GM10248 (cell line): Measurements from ENCODE around the gene ELAPOR2.
"Not testable (repeated sequence)": the region's sequence is repeated elsewhere in the genome, so short reads cannot be mapped to it uniquely, and the experiment has no call there.

Source experiments
- CTCF ChIA-PET: fragments of 300-600 bp; sonication (Branson Sonifier 250); formaldehyde crosslinking; extraction: SDS; loops from one replicate; lab custom pipeline; 2021; ENCODE audit warnings: antibody characterized with exemption; lab: Yijun Ruan, JAX
- POLR2A ChIA-PET: fragments of 350-650 bp; sonication (Branson Sonifier 250); formaldehyde crosslinking; extraction: SDS; loops from one replicate; lab custom pipeline; 2020; ENCODE audit warnings: antibody characterized with exemption; lab: Yijun Ruan, JAX
- DNase-seq: peaks from one replicate; pipeline ENCODE4 v3.0.0; 2012; ENCODE audit errors: extremely low spot score
- TF ChIP-seq, protein P1 (sequence below): IDR thresholded peaks from 2 replicates; pipeline ENCODE4 v1.5.1; 2012; ENCODE audit warnings: mild to moderate bottlenecking, low read depth; ENCODE audit errors: extremely low read depth, missing control alignments, control extremely low read depth

ELAPOR2 gene, protein sequence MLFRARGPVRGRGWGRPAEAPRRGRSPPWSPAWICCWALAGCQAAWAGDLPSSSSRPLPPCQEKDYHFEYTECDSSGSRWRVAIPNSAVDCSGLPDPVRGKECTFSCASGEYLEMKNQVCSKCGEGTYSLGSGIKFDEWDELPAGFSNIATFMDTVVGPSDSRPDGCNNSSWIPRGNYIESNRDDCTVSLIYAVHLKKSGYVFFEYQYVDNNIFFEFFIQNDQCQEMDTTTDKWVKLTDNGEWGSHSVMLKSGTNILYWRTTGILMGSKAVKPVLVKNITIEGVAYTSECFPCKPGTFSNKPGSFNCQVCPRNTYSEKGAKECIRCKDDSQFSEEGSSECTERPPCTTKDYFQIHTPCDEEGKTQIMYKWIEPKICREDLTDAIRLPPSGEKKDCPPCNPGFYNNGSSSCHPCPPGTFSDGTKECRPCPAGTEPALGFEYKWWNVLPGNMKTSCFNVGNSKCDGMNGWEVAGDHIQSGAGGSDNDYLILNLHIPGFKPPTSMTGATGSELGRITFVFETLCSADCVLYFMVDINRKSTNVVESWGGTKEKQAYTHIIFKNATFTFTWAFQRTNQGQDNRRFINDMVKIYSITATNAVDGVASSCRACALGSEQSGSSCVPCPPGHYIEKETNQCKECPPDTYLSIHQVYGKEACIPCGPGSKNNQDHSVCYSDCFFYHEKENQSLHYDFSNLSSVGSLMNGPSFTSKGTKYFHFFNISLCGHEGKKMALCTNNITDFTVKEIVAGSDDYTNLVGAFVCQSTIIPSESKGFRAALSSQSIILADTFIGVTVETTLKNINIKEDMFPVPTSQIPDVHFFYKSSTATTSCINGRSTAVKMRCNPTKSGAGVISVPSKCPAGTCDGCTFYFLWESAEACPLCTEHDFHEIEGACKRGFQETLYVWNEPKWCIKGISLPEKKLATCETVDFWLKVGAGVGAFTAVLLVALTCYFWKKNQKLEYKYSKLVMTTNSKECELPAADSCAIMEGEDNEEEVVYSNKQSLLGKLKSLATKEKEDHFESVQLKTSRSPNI

DNA sequence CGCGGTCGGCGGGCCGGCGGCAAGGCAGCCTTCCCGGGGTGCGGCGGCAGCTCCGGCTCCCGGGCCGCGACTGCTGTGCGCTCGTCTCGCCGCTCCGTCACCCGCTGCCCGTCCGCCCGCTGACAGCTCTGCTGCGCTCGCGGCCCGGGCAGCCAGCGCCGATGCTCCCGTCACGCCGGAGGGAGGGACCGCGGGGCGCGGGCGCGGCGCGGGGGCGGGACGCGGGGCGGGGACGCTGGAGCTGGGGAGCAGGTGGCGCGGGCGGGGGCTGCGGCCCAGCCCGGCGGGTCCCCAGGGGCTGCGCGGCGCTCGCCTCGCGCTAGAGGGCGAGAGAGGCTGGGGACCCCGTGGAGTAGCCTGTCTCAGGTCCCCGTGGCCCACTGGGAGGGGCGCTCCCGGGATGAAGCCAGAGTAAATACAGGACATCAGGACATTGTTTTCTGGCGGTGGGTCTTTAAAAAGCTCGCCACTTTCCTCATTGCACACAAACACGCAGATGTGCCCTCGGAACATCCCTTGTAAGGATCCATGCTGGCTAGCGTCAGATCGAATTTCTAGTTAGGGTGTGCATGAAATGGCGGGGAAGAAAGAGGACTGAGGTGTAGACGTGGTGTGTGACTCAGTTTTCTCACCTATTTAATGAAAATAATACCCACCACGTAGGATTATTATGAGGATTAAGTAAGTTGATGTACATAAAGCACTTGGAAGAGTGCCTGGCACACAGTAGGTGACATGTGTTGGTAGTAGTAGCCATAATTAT is at the start of gene ELAPOR2:
Gene ELAPOR2, minus strand, starts transcription at position 130 of the 763 bp plus-strand sequence. CDS start 141 bp downstream, outside the sequence.
- ChIA-PET POLR2A (no interaction called here), CTCF (interaction anchor here (0.6 to 7.5 kb wide), 26 partner anchors 11 to 177 kb away, joined by 3 to 52 read pairs (median 3); partner anchors contain the start of gene DMTF1)
- peak; percentile 91 for DNase-seq
- TF ChIP-seq, protein P1, sequence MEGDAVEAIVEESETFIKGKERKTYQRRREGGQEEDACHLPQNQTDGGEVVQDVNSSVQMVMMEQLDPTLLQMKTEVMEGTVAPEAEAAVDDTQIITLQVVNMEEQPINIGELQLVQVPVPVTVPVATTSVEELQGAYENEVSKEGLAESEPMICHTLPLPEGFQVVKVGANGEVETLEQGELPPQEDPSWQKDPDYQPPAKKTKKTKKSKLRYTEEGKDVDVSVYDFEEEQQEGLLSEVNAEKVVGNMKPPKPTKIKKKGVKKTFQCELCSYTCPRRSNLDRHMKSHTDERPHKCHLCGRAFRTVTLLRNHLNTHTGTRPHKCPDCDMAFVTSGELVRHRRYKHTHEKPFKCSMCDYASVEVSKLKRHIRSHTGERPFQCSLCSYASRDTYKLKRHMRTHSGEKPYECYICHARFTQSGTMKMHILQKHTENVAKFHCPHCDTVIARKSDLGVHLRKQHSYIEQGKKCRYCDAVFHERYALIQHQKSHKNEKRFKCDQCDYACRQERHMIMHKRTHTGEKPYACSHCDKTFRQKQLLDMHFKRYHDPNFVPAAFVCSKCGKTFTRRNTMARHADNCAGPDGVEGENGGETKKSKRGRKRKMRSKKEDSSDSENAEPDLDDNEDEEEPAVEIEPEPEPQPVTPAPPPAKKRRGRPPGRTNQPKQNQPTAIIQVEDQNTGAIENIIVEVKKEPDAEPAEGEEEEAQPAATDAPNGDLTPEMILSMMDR = peak; percentile 72

DNA sequence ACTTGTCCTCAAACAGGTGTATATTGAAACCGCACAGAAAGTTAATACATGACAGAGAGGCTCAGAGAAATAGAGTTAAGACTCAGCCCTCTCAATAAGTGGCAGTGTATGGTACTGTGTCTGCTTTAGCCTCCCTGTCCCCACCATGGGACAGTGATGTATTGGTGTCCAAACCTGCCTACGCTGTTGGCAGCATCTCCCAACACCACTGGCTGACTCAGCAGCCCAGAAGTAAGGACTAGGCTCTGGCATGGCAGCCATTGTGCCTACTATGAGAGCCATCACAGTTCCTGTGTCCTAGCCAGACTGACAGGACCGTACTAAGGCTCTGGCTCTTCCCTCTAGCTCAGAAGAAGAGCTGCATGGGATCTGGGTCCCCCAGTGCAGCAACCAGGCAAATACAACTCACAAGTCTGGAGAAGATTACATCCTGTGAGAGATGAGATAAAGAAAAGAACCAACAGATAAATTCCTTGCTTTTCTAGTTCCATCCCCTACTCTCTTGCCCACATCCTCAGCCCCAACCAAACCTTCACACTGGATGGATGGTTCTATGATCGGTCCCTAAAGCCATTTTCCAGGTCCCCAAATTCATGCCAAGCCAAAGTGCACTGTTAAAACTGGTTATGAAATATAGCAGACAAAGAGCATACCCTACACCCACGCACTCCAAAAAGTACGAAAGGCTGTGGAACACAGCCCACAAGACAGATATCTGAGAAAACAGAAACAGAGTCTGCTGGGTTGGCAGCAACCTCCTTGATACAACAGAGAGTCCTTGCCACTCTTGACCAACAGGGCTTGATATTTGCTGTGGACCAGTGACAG is 48.7 kb upstream of the ELAPOR2 start:
- DNase-seq = no peak
- ChIA-PET CTCF (interaction anchor here (1.0 to 1.7 kb wide), 3 partner anchors 13 to 40 kb away, joined by 3 to 7 read pairs (median 3); no protein-coding TSS in a partner anchor), POLR2A (no interaction called here)
- TF ChIP-seq, protein P1 = no peak

DNA sequence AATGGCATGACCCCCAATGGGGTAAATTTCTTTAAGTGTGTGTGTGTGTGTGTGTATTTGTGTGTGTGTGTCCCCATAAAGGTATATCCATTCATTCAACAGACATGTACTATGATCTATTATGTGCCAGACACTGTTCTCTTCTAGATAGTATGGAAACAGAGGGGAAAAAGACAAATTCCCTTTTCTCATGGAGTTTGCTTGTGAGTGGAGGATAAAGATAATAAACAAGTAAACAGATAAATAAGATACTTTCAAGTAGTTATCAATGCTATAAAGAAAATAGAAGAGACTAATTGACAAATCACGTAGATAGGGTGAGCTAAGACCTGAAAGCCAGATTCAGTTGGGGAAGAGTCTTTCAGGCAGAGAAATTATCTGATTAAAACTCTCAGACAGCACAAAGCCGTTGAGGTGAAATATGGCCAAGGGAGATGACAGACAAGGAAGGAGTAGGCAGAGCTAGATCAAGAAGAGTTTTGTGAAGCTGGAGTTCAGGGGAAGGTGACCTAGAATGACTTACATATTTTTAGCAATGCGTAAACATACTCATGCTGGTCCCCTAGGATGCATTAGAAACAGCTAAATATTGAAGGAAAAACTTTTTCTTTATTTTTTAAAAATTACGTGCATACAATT is 47.6 kb upstream of the ELAPOR2 start:
- POLR2A ChIA-PET = no interaction called here
- DNase-seq = no peak
- TF ChIP-seq, protein P1 = no peak
- CTCF ChIA-PET = interaction anchor here (1.0 to 1.7 kb wide), 3 partner anchors 12 to 41 kb away, joined by 3 to 7 read pairs (median 3); no protein-coding TSS in a partner anchor

DNA sequence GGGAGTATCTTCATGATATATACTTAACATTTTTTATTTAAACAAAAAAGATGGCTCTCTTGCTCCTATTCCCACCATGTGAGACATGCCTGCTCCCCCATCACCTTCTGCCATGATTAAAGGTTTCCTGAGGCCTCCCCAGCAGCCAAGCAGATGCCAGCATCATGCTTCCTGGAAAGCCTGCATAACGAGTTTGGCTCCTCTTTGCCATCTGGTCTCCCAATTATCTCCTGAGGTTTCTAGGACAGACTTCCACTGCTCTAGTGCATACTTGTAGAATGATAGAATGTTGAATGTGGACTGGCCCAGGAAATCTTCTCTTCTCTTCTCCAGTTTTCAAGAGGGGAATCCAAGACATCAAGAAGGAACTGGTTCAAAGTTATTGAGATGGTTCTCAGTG is 45.9 kb upstream of the ELAPOR2 start:
- TF ChIP-seq, protein P1 = no peak
- CTCF ChIA-PET = interaction anchor here (1.3 kb wide), 1 partner anchor 11 kb away, joined by 3 read pairs; no protein-coding TSS in a partner anchor
- POLR2A ChIA-PET = no interaction called here
- DNase-seq = no peak

DNA sequence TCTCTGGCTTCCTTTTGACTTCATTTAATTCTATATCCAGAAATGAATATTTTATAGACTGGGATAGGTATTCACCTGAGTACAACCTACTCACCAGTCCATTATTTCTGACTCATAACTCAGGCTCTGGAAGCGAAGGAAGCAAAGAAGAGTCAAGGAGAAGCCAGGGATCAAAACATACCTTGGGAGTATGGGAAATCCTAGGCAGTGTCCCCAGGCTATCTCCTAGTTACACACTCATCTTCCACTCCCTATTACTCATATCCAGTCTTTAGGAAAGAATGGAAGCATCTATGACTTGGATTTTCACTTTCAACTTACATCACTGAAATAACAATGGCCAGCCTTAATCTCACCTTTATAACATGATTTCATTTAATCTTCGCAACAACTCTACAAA is 40.9 kb upstream of the ELAPOR2 start:
- no peak for DNase-seq
- CTCF ChIA-PET = no interaction called here
- TF ChIP-seq, protein P1 = no peak
- POLR2A ChIA-PET = no interaction called here

DNA sequence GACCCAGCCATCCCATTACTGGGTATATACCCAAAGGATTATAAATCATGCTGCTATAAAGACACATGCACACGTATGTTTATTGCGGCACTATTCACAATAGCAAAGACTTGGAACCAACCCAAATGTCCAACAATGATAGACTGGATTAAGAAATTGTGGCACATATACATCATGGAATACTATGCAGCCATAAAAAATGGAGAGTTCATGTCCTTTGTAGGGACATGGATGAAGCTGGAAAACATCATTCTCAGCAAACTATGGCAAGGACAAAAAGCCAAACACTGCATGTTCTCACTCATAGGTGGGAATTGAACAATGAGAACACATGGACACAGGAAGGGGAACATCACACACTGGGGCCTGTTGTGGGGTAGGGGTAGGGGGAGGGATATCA is 37.9 kb upstream of the ELAPOR2 start:
- CTCF ChIA-PET, POLR2A ChIA-PET, DNase-seq: not testable (repeated sequence)
